H1 (cell line): ENCODE measurements around the gene STK39. TPM values are rescaled to one million over a fixed set of nuclear protein-coding genes. Genes with fewer than 3 reads are reported as not detected.

Experiments
- CTCF ChIA-PET: fragments of 300-600 bp; sonication (Branson Sonifier 250); formaldehyde crosslinking; loops from one replicate; lab custom pipeline; 2021; ENCODE audit not compliant: partially characterized antibody; lab: Charles Lee
- POLR2A ChIA-PET: fragments of 300-600 bp; sonication (Branson Sonifier 250); formaldehyde crosslinking; loops from one replicate; lab custom pipeline; 2021; ENCODE audit warnings: inconsistent platforms; ENCODE audit not compliant: partially characterized antibody; lab: Charles Lee
- DNase-seq, 2 experiments: peaks; one replicate each; pipeline versions ENCODE4 v3.0.0 to v3.0.0-alpha.2; 2010 to 2022; ENCODE audit warnings: low spot score in 2 of 2, low read depth in 1 of 2, mixed read lengths in 1 of 2
- FAIRE-seq: peaks from 2 replicates; lab custom pipeline; 2011; peaks lifted over from hg19 to GRCh38; lab: Jason Lieb, UNC
- H2AFZ ChIP-seq: 2 replicates; pipeline ENCODE4 v1.8.1; 2012; ENCODE audit warnings: low read length, inconsistent platforms
- H2AK5ac ChIP-seq: 2 replicates; pipeline ENCODE4 v1.6.1; 2013; ENCODE audit warnings: low read depth, low read length
- H2BK120ac ChIP-seq: replicated peaks from 2 replicates; pipeline ENCODE3; 2013; ENCODE audit warnings: low read depth, low read length, inconsistent platforms
- H2BK12ac ChIP-seq: 2 replicates; pipeline ENCODE4 v1.6.1; 2013; ENCODE audit warnings: low read depth, low read length
- H2BK15ac ChIP-seq: 2 replicates; pipeline ENCODE4 v1.6.1; 2013; ENCODE audit warnings: low read length
- H2BK20ac ChIP-seq: 2 replicates; pipeline ENCODE4 v1.6.1; 2013; ENCODE audit warnings: low read length
- H2BK5ac ChIP-seq: 2 replicates; pipeline ENCODE4 v1.6.1; 2013; ENCODE audit warnings: low read depth, low read length
- H3K14ac ChIP-seq: 2 replicates; pipeline ENCODE4 v1.6.1; 2013; ENCODE audit warnings: inconsistent platforms; ENCODE audit not compliant: insufficient read length
- H3K18ac ChIP-seq: 2 replicates; pipeline ENCODE4 v1.6.1; 2013; ENCODE audit warnings: low read length; ENCODE audit errors: extremely low read depth
- H3K23ac ChIP-seq: 2 replicates; pipeline ENCODE4 v1.6.1; 2013; ENCODE audit warnings: inconsistent platforms; ENCODE audit not compliant: insufficient read length
- H3K23me2 ChIP-seq: 2 replicates; pipeline ENCODE4 v1.6.1; 2013; ENCODE audit warnings: low read depth, low read length
- H3K27ac ChIP-seq: 2 replicates; pipeline ENCODE4 v1.6.1; 2011; ENCODE audit warnings: low read depth, low read length, inconsistent platforms
- H3K27me3 ChIP-seq, 4 experiments: replicated peaks in 1 of 4; 1 replicate in 1 of 4; 2 replicates in 3 of 4; pipeline versions ENCODE4 v1.6.1 to v1.8.1; 2011 to 2013; ENCODE audit warnings: low read length in 3 of 4, mild to moderate bottlenecking in 3 of 4, inconsistent platforms in 2 of 4, mixed read lengths in 2 of 4, moderate library complexity in 1 of 4; ENCODE audit not compliant: control insufficient read depth in 3 of 4, insufficient read depth in 3 of 4; ENCODE audit errors: extremely low read depth in 1 of 4
- H3K36me3 ChIP-seq, 4 experiments: 2 replicates each; pipeline versions ENCODE4 v1.6.1 to v1.8.1; 2011 to 2013; ENCODE audit warnings: mild to moderate bottlenecking in 4 of 4, low read length in 3 of 4, moderate library complexity in 2 of 4, control low read depth in 1 of 4, inconsistent platforms in 1 of 4; ENCODE audit not compliant: insufficient read depth in 4 of 4, control insufficient read depth in 2 of 4
- H3K4ac ChIP-seq: replicated peaks from 2 replicates; pipeline ENCODE3; 2013; ENCODE audit warnings: low read length, low read depth, mixed read lengths, inconsistent platforms; ENCODE audit not compliant: insufficient read length
- H3K4me1 ChIP-seq, 4 experiments: replicated peaks in 1 of 4; 1 replicate in 1 of 4; 2 replicates in 3 of 4; pipeline versions ENCODE4 v1.6.1 to v1.8.1; 2011 to 2013; ENCODE audit warnings: low read length in 3 of 4, inconsistent platforms in 2 of 4, mixed read lengths in 1 of 4; ENCODE audit not compliant: insufficient read depth in 4 of 4, control insufficient read depth in 3 of 4
- H3K4me2 ChIP-seq, 2 experiments: 2 replicates each; pipeline versions ENCODE4 v1.6.1 to v1.8.1; 2011 to 2013; ENCODE audit warnings: low read depth in 2 of 2, low read length in 2 of 2, control low read depth in 1 of 2, inconsistent platforms in 1 of 2, mild to moderate bottlenecking in 1 of 2; ENCODE audit not compliant: insufficient read depth in 1 of 2
- H3K4me3 ChIP-seq, 4 experiments: fragments of 200-600, 300-600 bp in 1 of 4; sonication (generic), shearing (Covaris generic), sonication (Bioruptor Twin) in 1 of 4; 2 replicates each; pipeline versions ENCODE4 v1.5.1 to v1.8.1; 2011 to 2016; ENCODE audit warnings: low read length in 4 of 4, low read depth in 3 of 4, control low read depth in 2 of 4, inconsistent platforms in 2 of 4, mild to moderate bottlenecking in 2 of 4, mixed read lengths in 1 of 4, moderate library complexity in 1 of 4; ENCODE audit not compliant: insufficient read depth in 2 of 4; ENCODE audit errors: extremely low read depth in 1 of 4
- H3K56ac ChIP-seq: replicated peaks from 2 replicates; pipeline ENCODE3; 2013; ENCODE audit warnings: low read depth, mild to moderate bottlenecking, mixed read lengths, low read length, inconsistent platforms; ENCODE audit not compliant: insufficient read length
- H3K79me1 ChIP-seq: 2 replicates; pipeline ENCODE4 v1.6.1; 2013; ENCODE audit warnings: low read depth, low read length, control low read depth
- H3K79me2 ChIP-seq, 2 experiments: 2 replicates each; pipeline versions ENCODE4 v1.6.1 to v1.8.1; 2012 to 2013; ENCODE audit warnings: low read length in 2 of 2, mild to moderate bottlenecking in 2 of 2, inconsistent platforms in 1 of 2; ENCODE audit not compliant: insufficient read depth in 2 of 2, control insufficient read depth in 1 of 2
- H3K9ac ChIP-seq, 4 experiments: replicated peaks in 1 of 4; 1 replicate in 1 of 4; 2 replicates in 3 of 4; pipeline versions ENCODE4 v1.6.1 to v1.8.1; 2011 to 2013; ENCODE audit warnings: low read depth in 3 of 4, low read length in 3 of 4, control low read depth in 2 of 4, mild to moderate bottlenecking in 2 of 4, moderate library complexity in 2 of 4, inconsistent platforms in 1 of 4; ENCODE audit errors: extremely low read depth in 1 of 4
- H3K9me3 ChIP-seq, 2 experiments: 2 replicates each; pipeline versions ENCODE4 v1.6.1 to v1.8.1; 2012 to 2013; ENCODE audit warnings: mild to moderate bottlenecking in 2 of 2, moderate library complexity in 2 of 2, control low read depth in 1 of 2, inconsistent platforms in 1 of 2, low read depth in 1 of 2, low read length in 1 of 2, mixed read lengths in 1 of 2; ENCODE audit not compliant: insufficient read depth in 2 of 2
- H4K20me1 ChIP-seq, 2 experiments: replicated peaks in 1 of 2; 2 replicates each; pipeline versions ENCODE3 to v1.8.1; 2011 to 2013; ENCODE audit warnings: inconsistent platforms in 2 of 2, low read length in 2 of 2, mild to moderate bottlenecking in 1 of 2; ENCODE audit not compliant: insufficient read depth in 2 of 2, control insufficient read depth in 1 of 2
- H4K5ac ChIP-seq: 2 replicates; pipeline ENCODE4 v1.6.1; 2013; ENCODE audit warnings: low read length, low read depth, mixed read lengths, inconsistent platforms; ENCODE audit not compliant: insufficient read length
- H4K8ac ChIP-seq: 2 replicates; pipeline ENCODE4 v1.8.0; 2013; ENCODE audit warnings: mild to moderate bottlenecking, moderate library complexity, low read length, inconsistent platforms; ENCODE audit not compliant: insufficient read depth; ENCODE audit errors: extremely low read depth
- H4K91ac ChIP-seq: replicated peaks from 2 replicates; pipeline ENCODE3; 2013; ENCODE audit warnings: low read length, mixed read lengths, inconsistent platforms; ENCODE audit not compliant: insufficient read length
- CBX8 ChIP-seq: fragments of 300-800, 300-1000 bp; sonication (generic); IDR thresholded peaks from 2 replicates; pipeline ENCODE4 v1.7.1; 2016; ENCODE audit warnings: low read depth, low read length, borderline replicate concordance
- POLR2A ChIP-seq, 2 experiments: IDR thresholded peaks; 1 replicate in 1 of 2; 2 replicates in 1 of 2; pipeline ENCODE4 v1.6.1; 2011; ENCODE audit warnings: low read depth in 2 of 2, low read length in 2 of 2, mild to moderate bottlenecking in 2 of 2; ENCODE audit errors: control extremely low read depth in 1 of 2
- SP4 ChIP-seq: IDR thresholded peaks from 2 replicates; pipeline ENCODE4 v1.6.1; 2012; ENCODE audit warnings: low read length, inconsistent platforms
- SRF ChIP-seq: IDR thresholded peaks from 2 replicates; pipeline ENCODE4 v1.6.1; 2011; ENCODE audit warnings: mild to moderate bottlenecking, low read depth, low read length, moderate library complexity
- WGBS, 2 experiments: shearing (Covaris generic) in 1 of 2; methylation state at CpG; one replicate each; pipeline versions ENCODE4 v1.1.6 to v1.1.7; 2013 to 2015; ENCODE audit warnings: low lambda C conversion rate in 2 of 2, mixed read lengths in 2 of 2, inconsistent platforms in 1 of 2, low coverage in 1 of 2, missing lambda C conversion rate in 1 of 2; ENCODE audit not compliant: insufficient replicate concordance in 2 of 2, insufficient coverage in 1 of 2, insufficient read length in 1 of 2; ENCODE audit errors: extremely low coverage in 1 of 2, missing lambda C conversion rate in 1 of 2; 5-methylcytosine and 5-hydroxymethylcytosine counted together
- polyA plus RNA-seq, 7 experiments: library from polyadenylated mRNA; depleted of rRNA in 3 of 7; stranded (reverse) in 5 of 7; unstranded in 2 of 7; fragments of >200 nt in 5 of 7; fragments of 200-250 nt in 2 of 7; gene quantifications; 1 replicate in 5 of 7; 2 replicates in 1 of 7; 4 replicates in 1 of 7; pipeline versions ENCODE4 v1.2.1 to v1.2.3, GENCODE V29; 2011 to 2013; ENCODE audit warnings: missing spikeins in 2 of 7, mixed read lengths in 2 of 7
- total RNA-seq: library from RNA; stranded (reverse); fragmentation: NEBNext Ultra II Directional; extraction: Animal tissue kit (Norgen Biotek cat#: 25700); gene quantifications from 2 replicates; pipeline ENCODE4 v1.2.1, GENCODE V29; 2021

STK39 gene
- total and polyA plus RNA-seq, 2 of the 8 experiments (the other 6 are each of a cell fraction or from before 2014, with no cell fraction given) = 13.7 to 23.8 TPM

DNA sequence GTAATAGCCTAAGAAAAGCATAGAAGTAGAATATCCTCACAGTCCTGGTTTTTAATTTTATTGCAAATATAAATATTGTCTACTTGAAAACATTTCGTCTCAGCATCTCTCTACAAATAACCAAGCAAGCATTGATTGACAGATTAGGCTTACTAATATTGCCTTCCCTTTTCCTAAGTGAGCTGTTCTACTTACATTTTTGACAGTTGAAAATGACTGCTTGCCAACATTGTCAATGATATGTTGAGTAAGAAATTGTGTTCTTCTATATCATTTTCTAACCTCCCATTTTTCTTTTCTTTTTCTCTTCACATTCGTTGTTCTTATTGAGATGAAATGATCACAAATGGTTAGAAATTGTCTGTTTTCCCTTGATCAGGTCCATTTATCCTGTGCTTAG is 47.0 kb upstream of the STK39 start:
- ChIA-PET POLR2A (no interaction called here), CTCF (interaction anchor here (0.6 to 1.6 kb wide), 15 partner anchors 9 to 511 kb away, joined by 3 to 6 read pairs (median 3); no protein-coding TSS in a partner anchor)
- no peak overlapping the region for H2AFZ ChIP-seq
- no peak overlapping the region for H4K8ac ChIP-seq
- no peak overlapping the region for H3K18ac ChIP-seq
- H4K20me1 ChIP-seq = no peaks in the 10 kb centered on the region
- no peak overlapping the region for H3K4ac ChIP-seq
- FAIRE-seq = no peak
- no peak overlapping the region for H2AK5ac ChIP-seq
- H3K79me1 ChIP-seq = no peaks in the 10 kb centered on the region
- H3K27ac ChIP-seq = no peak overlapping the region
- no peak overlapping the region for H3K23ac ChIP-seq
- TF ChIP-seq SRF = no peak
- no peak for TF ChIP-seq SP4
- TF ChIP-seq CBX8 = no peak
- no peak for TF ChIP-seq POLR2A (IDR thresholded peaks at IDR 0.05; ENCODE audit: control extremely low read depth in 1 of 2, low read depth in 2 of 2, low read length in 2 of 2)
- TF ChIP-seq, all 59 proteins: peak for 0
- peaks cover 0 to 4% (median 0%) of the 10 kb centered on the region in 4 experiments; a peak in 1 of 7 replicates for H3K4me1 ChIP-seq
- no peak overlapping the region for H3K4me3 ChIP-seq
- H3K9me3 ChIP-seq = no peaks in the 10 kb centered on the region
- H2BK5ac ChIP-seq = no peak overlapping the region
- no peak overlapping the region for H2BK15ac ChIP-seq
- H2BK20ac ChIP-seq = no peak overlapping the region
- H3K9ac ChIP-seq = no peak overlapping the region
- no peaks in the 10 kb centered on the region for H3K79me2 ChIP-seq
- H3K14ac ChIP-seq = no peak overlapping the region
- no peak overlapping the region for H3K56ac ChIP-seq
- no peak overlapping the region for H2BK12ac ChIP-seq
- no peak overlapping the region for H4K5ac ChIP-seq
- H3K23me2 ChIP-seq = no peaks in the 10 kb centered on the region
- H2BK120ac ChIP-seq = no peak overlapping the region
- H4K91ac ChIP-seq = no peak overlapping the region
- 89% methylated on average over 2 of the region's 2 CpGs; no CpG with 5 or more reads in 1 of the 2 experiments for WGBS, 2 experiments
- no peaks in the 10 kb centered on the region for H3K36me3 ChIP-seq
- no peak for DNase-seq
- no peaks in the 10 kb centered on the region for H3K27me3 ChIP-seq
- no peak overlapping the region for H3K4me2 ChIP-seq
